Left ventricle myocardium superior (tissue), 1 donor: Measurements from ENCODE around the gene PCDH9. TPM values are rescaled to one million over a fixed set of nuclear protein-coding genes. Genes with fewer than 3 reads are reported as not detected.
A peak's percentile ranks its signal among the peaks of the same experiment; 100 is the strongest.
"Not testable (repeated sequence)": the region's sequence is repeated elsewhere in the genome, so short reads cannot be mapped to it uniquely, and the experiment has no call there.

ENCODE experiments used
- ATAC-seq: fragments of 200-7000 bp; cut with Tn5 transposase; one replicate; pipeline ENCODE4 v1.9.1; 2020; ENCODE audit warnings: mild to moderate bottlenecking, moderate library complexity
- DNase-seq: peaks from one replicate; pipeline ENCODE4 v3.0.0-alpha.2; 2020
- intact Hi-C: fragments of 100-400 bp; cut with micrococcal nuclease; formaldehyde crosslinking; loops from one replicate; pipeline ENCODE4 v1.11.0; 2022
- total RNA-seq: library from RNA; stranded (reverse); fragmentation: NEBNext Ultra II Directional; extraction: Animal tissue kit (Norgen Biotek cat#: 25700); gene quantifications from one replicate; pipeline ENCODE4 v1.2.1, GENCODE V29; 2021
- donor health status: DM: no; HTN: yes; CAD: no; lungs with severe emphysema.

Gene PCDH9
- total RNA-seq, 1 donor from 2014 or later: 12.9 TPM

DNA sequence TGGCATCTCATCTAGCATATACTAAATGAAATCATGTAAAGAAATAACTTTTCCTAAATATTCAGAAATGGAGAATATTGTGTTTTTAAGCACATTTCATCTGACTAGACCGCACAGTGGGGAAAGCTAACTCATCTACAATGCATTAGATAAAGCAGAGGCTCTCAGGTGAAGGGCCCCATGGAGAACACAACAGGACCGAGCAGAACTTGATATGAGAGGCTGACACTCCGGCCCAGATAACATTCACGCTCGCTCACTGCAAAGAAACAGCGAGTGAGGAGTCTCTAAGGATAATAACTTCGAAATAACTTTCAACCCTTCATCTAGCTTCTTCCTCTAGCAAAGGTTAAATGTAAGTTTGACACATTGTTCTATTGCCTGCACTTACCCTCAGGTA lies 130.6 kb downstream of the PCDH9 start:
- ATAC-seq (peak; percentile 36), DNase-seq (no peak)
- intact Hi-C loops: no loop called here

- intact Hi-C loops: no loop called here
- DNase-seq: no peak
Measured at GRCh38 chr13:67097892-67098452, 132.2 kb downstream of the PCDH9 start.

GRCh38 chr13:67096893-67097292 lies 133.2 kb downstream of the PCDH9 start:
- DNase-seq: not testable (repeated sequence)

More at GRCh38 chr13:67097892-67098452, 132.2 kb downstream of the PCDH9 start:
- no peak for ATAC-seq

DNA sequence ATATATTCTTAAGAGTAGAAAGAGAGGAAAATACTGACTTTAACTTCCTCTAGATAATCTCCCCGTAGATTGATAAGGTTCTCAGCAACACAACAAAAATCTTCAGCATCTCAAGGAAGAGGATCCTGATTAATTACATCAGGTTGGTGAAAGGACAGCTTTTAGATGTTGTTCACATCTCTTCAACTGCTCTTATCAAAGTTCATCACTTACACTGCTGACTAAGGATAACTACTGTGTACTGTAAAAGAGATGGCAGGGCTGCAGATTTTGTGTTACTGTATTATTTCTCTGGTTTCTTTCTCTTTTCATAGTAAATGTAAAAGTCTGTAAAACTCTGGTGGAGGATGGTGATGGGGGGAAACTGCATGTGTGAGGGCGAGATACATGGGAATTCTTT lies 133.7 kb downstream of the PCDH9 start:
- intact Hi-C loops: no loop called here
- ATAC-seq (no peak), DNase-seq (no peak)

More at GRCh38 chr13:67096893-67097292, 133.2 kb downstream of the PCDH9 start:
- intact Hi-C loops, ATAC-seq: not testable (repeated sequence)

DNA sequence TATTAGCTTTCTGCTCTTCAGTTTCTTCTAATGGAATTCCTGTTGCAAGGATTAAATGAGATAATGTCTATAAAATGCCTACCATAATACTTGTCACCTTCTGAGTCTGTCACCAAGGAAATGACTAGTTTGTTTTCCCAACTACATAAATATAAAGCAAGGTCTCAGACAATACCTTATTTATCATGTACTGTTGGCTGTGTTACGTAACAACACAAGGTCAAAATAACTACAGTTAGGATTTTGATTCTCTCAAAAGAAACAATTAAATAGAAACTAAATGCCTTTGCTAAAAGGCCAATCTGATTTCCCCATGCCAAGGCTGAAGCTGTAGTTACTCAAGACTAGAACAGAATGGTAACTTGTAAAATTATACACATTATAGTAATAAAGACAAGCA lies 134.5 kb downstream of the PCDH9 start:
- ATAC-seq: peak; percentile 39
- intact Hi-C loops: no loop called here
- no peak for DNase-seq

DNA sequence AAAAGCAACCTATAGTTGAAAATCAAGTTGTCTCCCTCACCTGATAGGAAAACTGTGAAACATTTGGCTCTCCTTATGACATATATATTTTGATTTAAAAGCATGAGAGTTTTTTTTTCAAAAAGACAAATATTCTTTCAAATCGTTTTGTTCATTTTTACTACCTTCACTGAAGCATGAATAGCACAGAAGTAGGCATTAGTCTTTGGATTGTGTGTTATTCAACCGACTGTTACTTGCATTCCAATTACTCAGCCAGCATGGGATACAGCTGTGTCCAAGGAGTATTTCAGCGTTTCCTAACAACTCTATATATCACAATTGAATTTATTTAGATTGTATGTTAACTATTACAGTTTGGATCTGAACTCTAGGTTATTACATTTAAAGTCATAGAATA lies 135.2 kb downstream of the PCDH9 start:
- no peak for DNase-seq
- intact Hi-C loops: loop anchor here (5.0 kb wide), 1 partner anchor 37 kb away; no protein-coding TSS in a partner anchor
- ATAC-seq: no peak

GRCh38 chr13:67094078-67094477 lies 136.1 kb downstream of the PCDH9 start:
- ATAC-seq (no peak), DNase-seq (no peak)
- intact Hi-C loops: loop anchor here (5.0 kb wide), 1 partner anchor 38 kb away; no protein-coding TSS in a partner anchor

DNA sequence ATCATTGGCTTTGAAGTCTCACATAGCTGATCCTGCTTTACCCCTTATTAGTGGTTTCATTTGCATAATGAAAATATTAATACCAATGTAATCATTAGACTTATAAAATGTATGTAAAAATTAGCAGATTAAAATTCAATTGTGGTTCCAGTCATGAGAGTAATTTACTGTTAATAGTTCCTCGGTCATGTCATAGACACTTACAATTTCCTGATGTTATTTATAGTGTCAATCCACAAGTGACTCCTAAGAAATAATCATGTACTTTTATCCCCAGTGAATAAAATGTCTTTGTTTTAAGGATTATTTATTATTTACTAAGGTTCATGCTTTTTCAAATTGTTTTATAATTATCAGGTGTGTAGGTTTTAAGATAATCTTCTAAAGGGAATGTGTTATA lies 138.5 kb downstream of the PCDH9 start:
- intact Hi-C loops: loop anchor here (5.0 kb wide), 1 partner anchor 41 kb away; no protein-coding TSS in a partner anchor
- DNase-seq: no peak
- ATAC-seq: peak; percentile 65

DNA sequence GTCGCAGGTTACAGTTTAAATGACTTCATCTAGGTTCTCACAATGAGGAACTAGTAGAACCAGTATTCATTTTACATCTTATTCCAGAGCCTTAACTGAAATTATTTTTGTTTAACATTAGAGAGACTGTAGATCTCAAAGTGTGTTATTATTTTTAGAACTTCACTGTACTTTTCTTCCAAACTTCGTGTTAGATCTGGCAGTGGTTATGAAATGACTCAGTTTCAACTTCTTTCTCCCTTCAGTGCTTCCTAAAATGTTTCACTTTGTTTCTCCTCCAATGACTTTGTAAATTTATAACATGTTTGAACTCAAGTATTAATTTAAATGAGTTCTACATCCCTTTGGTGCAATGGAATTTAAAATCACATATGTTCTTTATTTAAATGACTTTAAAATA lies 139.3 kb downstream of the PCDH9 start:
- DNase-seq (no peak), ATAC-seq (no peak)
- intact Hi-C loops: loop anchor here (5.0 kb wide), 1 partner anchor 41 kb away; no protein-coding TSS in a partner anchor

GRCh38 chr13:67087527-67087926 lies 142.6 kb downstream of the PCDH9 start:
- ATAC-seq (no peak), DNase-seq (no peak)
- intact Hi-C loops: no loop called here

GRCh38 chr13:67086260-67086659 lies 143.9 kb downstream of the PCDH9 start:
- intact Hi-C loops: no loop called here
- no peak for DNase-seq
- peak; percentile 38 for ATAC-seq

GRCh38 chr13:67084066-67084465 lies 146.1 kb downstream of the PCDH9 start:
- intact Hi-C loops: no loop called here

GRCh38 chr13:67083519-67083918 lies 146.6 kb downstream of the PCDH9 start:
- ATAC-seq (no peak), DNase-seq (no peak)
- intact Hi-C loops: no loop called here

More at GRCh38 chr13:67084066-67084465, 146.1 kb downstream of the PCDH9 start:
- DNase-seq: no peak
- peak; percentile 74 for ATAC-seq

- intact Hi-C loops: no loop called here
- ATAC-seq (no peak), DNase-seq (no peak)
Measured at GRCh38 chr13:67080351-67080750, 149.8 kb downstream of the PCDH9 start.

GRCh38 chr13:67078062-67078461 lies 152.1 kb downstream of the PCDH9 start:
- DNase-seq: no peak
- no peak for ATAC-seq
- intact Hi-C loops: loop anchor here (5.0 kb wide), 1 partner anchor 144 kb away; no protein-coding TSS in a partner anchor

- ATAC-seq (no peak), DNase-seq (no peak)
- intact Hi-C loops: loop anchor here (5.0 kb wide), 1 partner anchor 145 kb away; no protein-coding TSS in a partner anchor
Measured at GRCh38 chr13:67077132-67077531, 153.0 kb downstream of the PCDH9 start.

DNA sequence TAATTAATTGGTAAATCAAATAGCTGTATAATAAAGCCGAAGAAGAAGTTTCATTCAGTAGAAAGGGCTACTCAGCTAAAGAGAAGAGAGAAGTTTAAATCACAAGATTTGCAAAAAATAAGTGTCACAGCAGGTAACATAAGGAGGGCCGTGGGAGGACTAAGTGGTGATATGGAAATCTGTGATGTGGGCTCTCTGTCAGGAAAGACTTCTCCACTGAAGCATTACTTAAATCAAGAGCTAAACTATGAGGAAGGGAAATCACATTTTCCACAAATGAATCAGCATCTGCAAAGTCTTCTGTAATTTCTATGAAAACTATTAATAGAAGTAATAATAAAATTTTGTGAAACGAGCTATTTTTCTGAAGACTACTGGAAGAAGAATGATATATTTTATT lies 153.8 kb downstream of the PCDH9 start:
- no peak for ATAC-seq
- intact Hi-C loops: loop anchor here (5.0 kb wide), 1 partner anchor 146 kb away; no protein-coding TSS in a partner anchor
- no peak for DNase-seq

DNA sequence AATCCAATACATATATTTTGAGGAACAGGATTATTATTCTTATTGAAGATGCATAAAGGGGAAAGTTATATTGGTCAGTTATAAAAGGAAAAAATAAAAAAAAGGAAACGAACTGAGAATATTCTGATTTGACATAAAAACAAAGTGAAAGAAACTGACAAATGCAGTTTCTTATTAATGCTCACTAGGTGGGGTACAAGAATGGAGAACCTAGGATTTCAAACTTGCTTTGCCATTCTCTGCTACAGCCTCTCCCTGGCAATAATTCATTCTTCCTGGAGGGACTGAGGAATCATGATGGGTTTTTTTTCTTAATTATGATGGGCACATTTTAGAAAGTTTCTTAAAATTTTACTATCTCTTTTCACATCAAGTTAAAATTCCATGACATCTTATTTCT lies 154.9 kb downstream of the PCDH9 start:
- intact Hi-C loops: loop anchor here (5.0 kb wide), 1 partner anchor 147 kb away; no protein-coding TSS in a partner anchor
- ATAC-seq: peak; percentile 62
- no peak for DNase-seq

DNA sequence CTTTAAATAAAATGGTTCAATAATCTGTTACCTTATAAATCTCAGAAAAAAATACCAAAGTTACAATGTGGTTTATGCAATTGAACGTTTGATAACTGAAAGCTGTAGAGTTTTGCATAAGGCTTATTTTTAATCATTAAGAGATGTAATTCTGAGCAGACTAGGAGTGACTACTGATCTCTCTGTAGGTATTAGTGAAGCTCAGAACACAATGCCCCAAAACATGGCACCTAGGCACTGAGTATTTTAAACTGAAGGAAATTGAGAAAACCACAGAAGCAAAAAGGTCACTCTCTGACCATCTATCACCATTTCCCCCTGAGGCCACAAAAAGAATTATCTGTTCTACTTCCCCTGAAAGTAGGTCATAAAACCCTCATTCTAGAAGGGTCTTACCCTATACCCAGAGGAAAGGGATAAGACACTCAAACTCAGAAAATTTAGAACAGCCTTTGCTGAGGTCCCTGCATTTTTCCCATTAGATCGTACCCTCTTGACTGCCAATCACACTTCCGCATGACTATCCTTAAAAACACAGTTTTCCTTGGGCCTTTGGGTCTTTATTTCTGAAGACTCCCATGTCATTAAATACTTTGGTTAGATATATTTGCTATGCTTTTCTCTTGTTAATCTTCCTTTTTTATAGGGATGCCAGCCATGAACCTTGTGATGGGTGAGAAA lies 158.1 kb downstream of the PCDH9 start:
- DNase-seq (no peak), ATAC-seq (no peak)
- intact Hi-C loops: no loop called here

DNA sequence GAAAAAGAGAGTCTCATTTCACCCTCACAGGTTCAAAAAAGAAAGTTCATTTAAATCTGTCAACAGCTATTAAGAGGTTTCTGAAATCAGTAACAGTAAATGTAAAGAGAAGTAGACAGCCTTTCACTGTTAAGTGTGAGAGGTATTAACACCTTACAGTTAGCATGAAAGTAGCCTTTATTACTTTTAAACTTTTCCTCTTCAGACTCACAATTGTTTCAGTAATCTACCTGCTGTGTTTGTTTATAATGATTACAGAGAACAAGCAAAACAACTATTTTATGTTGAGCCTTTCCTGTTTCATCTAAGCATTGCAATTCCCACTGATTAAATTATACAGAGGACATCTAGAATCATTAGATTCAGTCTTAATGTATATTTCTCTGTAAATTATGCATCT lies 159.8 kb downstream of the PCDH9 start:
- DNase-seq: no peak
- intact Hi-C loops: no loop called here

More for the DNA sequence above, 159.8 kb downstream of the PCDH9 start:
- ATAC-seq: no peak
